Panc1 (cell line): Measurements from ENCODE around the gene VAT1. TPM values are rescaled to one million over a fixed set of nuclear protein-coding genes. Genes with fewer than 3 reads are reported as not detected.
A peak's percentile ranks its signal among the peaks of the same experiment; 100 is the strongest.

Source experiments
- ATAC-seq: fragments of 200-7000 bp; cut with Tn5 transposase; 2 replicates; pipeline ENCODE4 v1.9.1; 2020; ENCODE audit warnings: mild to moderate bottlenecking, moderate library complexity
- BruUV-seq: library from RNA; stranded (reverse); fragments of 400-500 nt; replicated peaks from 2 replicates; lab custom pipeline; 2021; lab: Mats Ljungman, UMichigan
- CTCF ChIA-PET: fragments of 300-600 bp; sonication (Branson Sonifier 250); formaldehyde crosslinking; loops from one replicate; lab custom pipeline; 2022; ENCODE audit warnings: antibody characterized with exemption; lab: Charles Lee
- POLR2A ChIA-PET: fragments of 300-600 bp; sonication (Branson Sonifier 250); formaldehyde crosslinking; loops from one replicate; lab custom pipeline; 2022; ENCODE audit warnings: antibody characterized with exemption; lab: Charles Lee
- DNase-seq: peaks from one replicate; pipeline ENCODE4 v3.0.0-alpha.2; 2010; ENCODE audit warnings: low read depth, low spot score
- H3K27ac ChIP-seq: 2 replicates; pipeline ENCODE4 v1.5.1; 2011; ENCODE audit warnings: mild to moderate bottlenecking, low read length, inconsistent platforms
- H3K27me3 ChIP-seq: fragments of 200-500 bp; sonication (Bioruptor generic); 2 replicates; pipeline ENCODE4 v1.6.0; 2014; ENCODE audit warnings: low read length, inconsistent platforms; ENCODE audit not compliant: control insufficient read depth, insufficient read depth
- H3K36me3 ChIP-seq: fragments of 200-500 bp; sonication (Bioruptor generic); 2 replicates; pipeline ENCODE4 v1.5.1; 2014; ENCODE audit warnings: inconsistent platforms, mild to moderate bottlenecking, low read length, moderate library complexity; ENCODE audit not compliant: control insufficient read depth, insufficient read depth
- H3K4me1 ChIP-seq: 2 replicates; pipeline ENCODE4 v1.5.1; 2011; ENCODE audit warnings: inconsistent platforms, mild to moderate bottlenecking, low read length, moderate library complexity; ENCODE audit not compliant: control insufficient read depth, insufficient read depth
- H3K4me3 ChIP-seq, 2 experiments: 2 replicates each; pipeline ENCODE4 v1.5.1; 2011 to 2012; ENCODE audit warnings: low read depth in 2 of 2, low read length in 2 of 2, mild to moderate bottlenecking in 2 of 2, inconsistent platforms in 1 of 2, moderate library complexity in 1 of 2
- H3K9me3 ChIP-seq: fragments of 200-500 bp; sonication (Bioruptor generic); 2 replicates; pipeline ENCODE4 v1.5.1; 2014; ENCODE audit warnings: low read depth, mild to moderate bottlenecking, inconsistent platforms, low read length, moderate library complexity; ENCODE audit not compliant: control insufficient read depth, insufficient read depth
- POLR2AphosphoS5 ChIP-seq: IDR thresholded peaks from 2 replicates; pipeline ENCODE4 v1.6.1; 2012; ENCODE audit warnings: mild to moderate bottlenecking, low read depth, low read length, moderate library complexity
- REST ChIP-seq, 2 experiments: IDR thresholded peaks; 2 replicates each; pipeline ENCODE4 v1.6.1; 2011 to 2012; ENCODE audit warnings: low read depth in 2 of 2, control low read depth in 1 of 2, low read length in 1 of 2, mild to moderate bottlenecking in 1 of 2, moderate library complexity in 1 of 2; ENCODE audit not compliant: insufficient read depth in 1 of 2
- SIN3A ChIP-seq: IDR thresholded peaks from 2 replicates; pipeline ENCODE4 v1.6.1; 2012; ENCODE audit warnings: low read depth, mild to moderate bottlenecking, low read length, moderate library complexity, borderline replicate concordance; ENCODE audit not compliant: insufficient read depth
- TCF7L2 ChIP-seq: IDR thresholded peaks from 2 replicates; pipeline ENCODE4 v1.6.1; 2011; ENCODE audit warnings: mild to moderate bottlenecking, low read depth, low read length, inconsistent platforms
- in situ Hi-C: cut with HindIII; loops from 2 replicates; pipeline ENCODE4 v1.10.0; 2016; ENCODE audit warnings: low sequenced_read_pairs, low pct_unique_long_range_greater_than_20kb
- intact Hi-C: fragments of 100-400 bp; cut with micrococcal nuclease; formaldehyde crosslinking; loops from one replicate; pipeline ENCODE4 v1.10.0; 2022; ENCODE audit not compliant: unreplicated experiment
- total RNA-seq: library from RNA; stranded (reverse); gene quantifications from one replicate; pipeline ENCODE4 v1.2.1, GENCODE V29; 2021; ENCODE audit not compliant: unreplicated experiment
- TF ChIP-seq, protein P1 (sequence below): fragments of 450-650 bp; IDR thresholded peaks from 2 replicates; pipeline ENCODE4 v1.5.1; 2017; ENCODE audit warnings: mild to moderate bottlenecking

VAT1 gene
- total RNA-seq, 1 experiment from 2014 or later, result 169 TPM

DNA sequence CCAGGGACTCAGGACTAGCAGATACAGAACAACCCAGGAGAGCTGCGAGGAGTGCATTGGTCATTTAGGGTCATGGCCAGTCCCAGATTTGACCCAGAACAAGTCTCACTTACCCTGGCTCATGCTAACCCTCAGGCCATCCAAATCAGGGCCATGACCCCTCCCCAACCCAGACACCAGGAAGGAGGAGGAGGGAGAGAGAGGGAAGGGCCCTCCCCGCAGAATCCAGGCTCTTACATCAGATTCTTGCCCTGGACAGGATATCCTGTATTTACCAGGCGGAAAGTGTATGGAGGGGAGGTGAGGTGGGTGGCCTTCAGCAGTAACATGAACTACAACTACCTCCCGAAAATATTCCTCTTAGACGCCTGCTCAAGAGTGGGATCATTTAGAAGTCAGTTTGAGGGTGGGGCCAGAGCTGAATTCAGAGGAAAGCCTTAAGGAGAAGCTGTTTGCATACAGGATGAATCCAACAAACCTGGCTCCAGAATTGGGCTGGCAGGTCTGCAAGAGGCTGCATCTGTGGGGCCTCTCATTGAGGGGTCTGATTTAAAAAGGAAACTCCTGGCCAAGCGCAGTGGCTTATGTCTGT is 2.1 kb downstream of the VAT1 start:
- H3K36me3 ChIP-seq, result no peaks in the 10 kb centered on the region; the same call in 1 of the 2 replicates
- intact Hi-C loops, result no loop called here
- BruUV-seq, result TSS peak; percentile 45
- CTCF ChIA-PET, result no interaction called here
- H3K4me3 ChIP-seq, result peak overlapping the region; percentile 71 to 87
- DNase-seq, result no peak
- no peaks in the 10 kb centered on the region for H3K9me3 ChIP-seq
- no peak for ATAC-seq
- peaks cover 14% of the 10 kb centered on the region for H3K4me1 ChIP-seq
- POLR2A ChIA-PET, result no interaction called here
- H3K27me3 ChIP-seq, result no peaks in the 10 kb centered on the region
- H3K27ac ChIP-seq, result peak overlapping the region; percentile 82; the same call in 1 of the 2 replicates
- in situ Hi-C loops, result no loop called here
- TF ChIP-seq, protein P1, sequence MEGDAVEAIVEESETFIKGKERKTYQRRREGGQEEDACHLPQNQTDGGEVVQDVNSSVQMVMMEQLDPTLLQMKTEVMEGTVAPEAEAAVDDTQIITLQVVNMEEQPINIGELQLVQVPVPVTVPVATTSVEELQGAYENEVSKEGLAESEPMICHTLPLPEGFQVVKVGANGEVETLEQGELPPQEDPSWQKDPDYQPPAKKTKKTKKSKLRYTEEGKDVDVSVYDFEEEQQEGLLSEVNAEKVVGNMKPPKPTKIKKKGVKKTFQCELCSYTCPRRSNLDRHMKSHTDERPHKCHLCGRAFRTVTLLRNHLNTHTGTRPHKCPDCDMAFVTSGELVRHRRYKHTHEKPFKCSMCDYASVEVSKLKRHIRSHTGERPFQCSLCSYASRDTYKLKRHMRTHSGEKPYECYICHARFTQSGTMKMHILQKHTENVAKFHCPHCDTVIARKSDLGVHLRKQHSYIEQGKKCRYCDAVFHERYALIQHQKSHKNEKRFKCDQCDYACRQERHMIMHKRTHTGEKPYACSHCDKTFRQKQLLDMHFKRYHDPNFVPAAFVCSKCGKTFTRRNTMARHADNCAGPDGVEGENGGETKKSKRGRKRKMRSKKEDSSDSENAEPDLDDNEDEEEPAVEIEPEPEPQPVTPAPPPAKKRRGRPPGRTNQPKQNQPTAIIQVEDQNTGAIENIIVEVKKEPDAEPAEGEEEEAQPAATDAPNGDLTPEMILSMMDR, result no peak
- TF ChIP-seq TCF7L2 (no peak), REST (IDR thresholded peaks at IDR 0.05; ENCODE audit: insufficient read depth in 1 of 2, low read depth in 2 of 2, low read length in 1 of 2) (no peak), SIN3A (no peak), POLR2AphosphoS5 (no peak)

DNA sequence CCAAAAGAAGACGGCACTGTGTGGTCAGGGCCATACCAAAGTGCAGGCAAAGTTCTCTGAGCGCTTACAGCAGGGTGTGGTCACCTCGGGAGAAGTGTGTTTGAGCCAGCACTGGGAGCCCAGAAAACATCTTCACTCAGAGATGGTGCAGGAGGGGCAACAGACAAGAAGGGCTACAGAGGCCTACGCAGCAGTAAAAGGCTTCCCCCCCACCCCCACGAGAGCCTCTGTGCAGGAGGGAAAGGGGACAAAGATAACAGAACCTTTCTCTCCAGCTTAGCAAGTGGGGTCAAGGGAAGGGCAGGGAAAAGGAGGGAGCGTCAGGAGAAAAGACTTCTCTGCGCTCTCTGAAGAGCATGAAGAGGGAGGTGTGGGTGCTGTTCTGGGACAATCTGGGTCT is 2.8 kb downstream of the VAT1 start:
- H3K9me3 ChIP-seq, result no peaks in the 10 kb centered on the region

More for the DNA sequence above, 2.8 kb downstream of the VAT1 start:
- DNase-seq, result no peak
- no peak for TF ChIP-seq TCF7L2
- TF ChIP-seq REST (IDR thresholded peaks at IDR 0.05; ENCODE audit: insufficient read depth in 1 of 2, low read depth in 2 of 2, low read length in 1 of 2), result no peak
- TF ChIP-seq, protein P1, result no peak
- TF ChIP-seq SIN3A, result no peak
- no peak for TF ChIP-seq POLR2AphosphoS5
- in situ Hi-C loops, result no loop called here
- no peak for ATAC-seq
- POLR2A ChIA-PET, result no interaction called here
- H3K36me3 ChIP-seq, result no peaks in the 10 kb centered on the region; the same call in 1 of the 2 replicates
- intact Hi-C loops, result no loop called here
- peak overlapping the region in 1 of 2 experiments; percentile 71; a peak in 3 of 4 replicates for H3K4me3 ChIP-seq
- no peaks in the 10 kb centered on the region for H3K27me3 ChIP-seq
- peak overlapping the region; percentile 82 for H3K27ac ChIP-seq
- CTCF ChIA-PET, result no interaction called here
- BruUV-seq, result no TSS peak
- peaks cover 18% of the 10 kb centered on the region for H3K4me1 ChIP-seq
